NCI-H2227 treated with DMSO at 0.1 percent for 48 hours (cell line): Measurements from ENCODE around the gene NTM.

Experiments used
- DNase-seq: peaks from one replicate; lab custom pipeline; 2025; lab: John Stamatoyannopoulos, UW

The NTM gene

GRCh38 chr11:131964698-131965483, 594.5 kb downstream of the NTM start:
- DNase-seq, result no peak

GRCh38 chr11:131965504-131965903, 595.1 kb downstream of the NTM start:
- no peak for DNase-seq

- DNase-seq, result no peak
Observed at GRCh38 chr11:131966667-131967066, 596.3 kb downstream of the NTM start.

GRCh38 chr11:131969261-131969660, 598.8 kb downstream of the NTM start:
- DNase-seq, result no peak

GRCh38 chr11:131973061-131973460, 602.6 kb downstream of the NTM start:
- no peak for DNase-seq

- no peak for DNase-seq
Observed at GRCh38 chr11:131975619-131976018, 605.2 kb downstream of the NTM start.

- DNase-seq, result no peak
Observed at GRCh38 chr11:131976021-131976420, 605.6 kb downstream of the NTM start.

GRCh38 chr11:131977231-131977630, 606.8 kb downstream of the NTM start:
- DNase-seq, result no peak

- no peak for DNase-seq
Observed at GRCh38 chr11:131977854-131978253, 607.4 kb downstream of the NTM start.

- no peak for DNase-seq
Observed at GRCh38 chr11:131978351-131978750, 607.9 kb downstream of the NTM start.

- DNase-seq, result no peak
Observed at GRCh38 chr11:131979364-131979763, 608.9 kb downstream of the NTM start.

GRCh38 chr11:131980199-131980598, 609.8 kb downstream of the NTM start:
- no peak for DNase-seq

GRCh38 chr11:131980888-131981668, 610.7 kb downstream of the NTM start:
- no peak for DNase-seq

- DNase-seq, result no peak
Observed at GRCh38 chr11:131982154-131982553, 611.7 kb downstream of the NTM start.

- DNase-seq, result no peak
Observed at GRCh38 chr11:131985846-131986301, 615.5 kb downstream of the NTM start.

- DNase-seq, result no peak
Observed at GRCh38 chr11:131987703-131988102, 617.3 kb downstream of the NTM start.

GRCh38 chr11:131991606-131992005, 621.2 kb downstream of the NTM start:
- DNase-seq, result no peak

- DNase-seq, result no peak
Observed at GRCh38 chr11:131993246-131993645, 622.8 kb downstream of the NTM start.

GRCh38 chr11:131998020-131998419, 627.6 kb downstream of the NTM start:
- DNase-seq, result peak; percentile 37

GRCh38 chr11:131999084-131999483, 628.7 kb downstream of the NTM start:
- DNase-seq, result peak; percentile 88

- no peak for DNase-seq
Observed at GRCh38 chr11:131999955-132000354, 629.5 kb downstream of the NTM start.

GRCh38 chr11:132005887-132006286, 635.5 kb downstream of the NTM start:
- DNase-seq, result no peak

GRCh38 chr11:132006884-132007580, 636.6 kb downstream of the NTM start:
- DNase-seq, result peak; percentile 20
